HG02642 (cell line): ENCODE data around the gene CDH13.

Experiments used
- ATAC-seq: cut with Tn5 transposase; IDR thresholded peaks from one replicate; pipeline ENCODE4 v1.9.1; 2021; ENCODE audit warnings: mild to moderate bottlenecking; ENCODE audit not compliant: unreplicated experiment, poor library complexity

Gene CDH13

GRCh38 chr16:82972331-82972919 is 345.7 kb downstream of the CDH13 start:
- no peak for ATAC-seq

GRCh38 chr16:82979406-82980111 is 352.8 kb downstream of the CDH13 start:
- ATAC-seq = no peak

- no peak for ATAC-seq
These were observed 354.0 kb downstream of the CDH13 start for GRCh38 chr16:82980810-82981209.

GRCh38 chr16:82987767-82988166 is 361.0 kb downstream of the CDH13 start:
- no peak for ATAC-seq

GRCh38 chr16:82990155-82990554 is 363.4 kb downstream of the CDH13 start:
- no peak for ATAC-seq

GRCh38 chr16:82991410-82991809 is 364.6 kb downstream of the CDH13 start:
- no peak for ATAC-seq

GRCh38 chr16:82991966-82992675 is 365.4 kb downstream of the CDH13 start:
- ATAC-seq = no peak

- ATAC-seq = no peak
These were observed 366.0 kb downstream of the CDH13 start for GRCh38 chr16:82992786-82993185.

- no peak for ATAC-seq
These were observed 366.6 kb downstream of the CDH13 start for GRCh38 chr16:82993415-82993814.

GRCh38 chr16:82993926-82994325 is 367.2 kb downstream of the CDH13 start:
- ATAC-seq = no peak

GRCh38 chr16:82995286-82995923 is 368.6 kb downstream of the CDH13 start:
- ATAC-seq = no peak

GRCh38 chr16:82995924-82996441 is 369.2 kb downstream of the CDH13 start:
- no peak for ATAC-seq

- no peak for ATAC-seq
These were observed 370.0 kb downstream of the CDH13 start for GRCh38 chr16:82996814-82997213.

- ATAC-seq = no peak
These were observed 372.9 kb downstream of the CDH13 start for GRCh38 chr16:82999711-83000110.

GRCh38 chr16:83002351-83003334 is 375.9 kb downstream of the CDH13 start:
- ATAC-seq = no peak

- ATAC-seq = no peak
These were observed 378.3 kb downstream of the CDH13 start for GRCh38 chr16:83004868-83005652.

GRCh38 chr16:83005653-83006160 is 378.9 kb downstream of the CDH13 start:
- ATAC-seq = no peak

- no peak for ATAC-seq
These were observed 384.3 kb downstream of the CDH13 start for GRCh38 chr16:83010776-83011720.
